Endodermal cell (in vitro differentiated cells): ENCODE results near the gene CNOT3. TPM values are rescaled to one million over a fixed set of nuclear protein-coding genes. Genes with fewer than 3 reads are reported as not detected.
A peak's percentile ranks its signal among the peaks of the same experiment; 100 is the strongest.

ENCODE experiments used
- DNase-seq: peaks from one replicate; pipeline ENCODE4 v3.0.0-alpha.2; 2017
- H3K27ac ChIP-seq: 2 replicates; pipeline ENCODE4 v1.5.1; 2013; ENCODE audit warnings: mild to moderate bottlenecking, low read depth, low read length, moderate library complexity
- H3K27me3 ChIP-seq: 2 replicates; pipeline ENCODE4 v1.6.1; 2013; ENCODE audit warnings: mild to moderate bottlenecking, low read length, moderate library complexity; ENCODE audit not compliant: insufficient read depth, control insufficient read depth, poor library complexity, severe bottlenecking
- H3K36me3 ChIP-seq: 2 replicates; pipeline ENCODE4 v1.7.0; 2013; ENCODE audit warnings: mild to moderate bottlenecking, low read length, moderate library complexity; ENCODE audit not compliant: control insufficient read depth, insufficient read depth
- H3K4me1 ChIP-seq: one replicate; pipeline ENCODE4 v1.7.0; 2013; ENCODE audit warnings: low read length; ENCODE audit not compliant: control insufficient read depth, insufficient read depth
- H3K4me3 ChIP-seq: 2 replicates; pipeline ENCODE4 v1.5.1; 2013; ENCODE audit warnings: mild to moderate bottlenecking, low read length, moderate library complexity
- H3K9ac ChIP-seq: 2 replicates; pipeline ENCODE4 v1.6.1; 2013; ENCODE audit warnings: mild to moderate bottlenecking, low read length, moderate library complexity; ENCODE audit not compliant: poor library complexity, severe bottlenecking; ENCODE audit errors: extremely low read depth
- H3K9me3 ChIP-seq: 2 replicates; pipeline ENCODE4 v1.6.1; 2013; ENCODE audit warnings: mild to moderate bottlenecking, low read length, moderate library complexity; ENCODE audit not compliant: control insufficient read depth
- H3K27ac Mint-ChIP-seq: 2 replicates; pipeline ENCODE4 v1.8.0; 2020; ENCODE audit warnings: mixed read lengths
- H3K27me3 Mint-ChIP-seq: 2 replicates; pipeline ENCODE4 v1.8.0; 2021; ENCODE audit warnings: mild to moderate bottlenecking, mixed read lengths; ENCODE audit not compliant: insufficient read depth
- H3K36me3 Mint-ChIP-seq: 2 replicates; pipeline ENCODE4 v1.8.0; 2020; ENCODE audit warnings: low read depth, mixed read lengths
- H3K4me1 Mint-ChIP-seq: 2 replicates; pipeline ENCODE4 v1.8.0; 2020; ENCODE audit warnings: mixed read lengths
- H3K4me3 Mint-ChIP-seq: 2 replicates; pipeline ENCODE4 v1.8.0; 2020; ENCODE audit warnings: mild to moderate bottlenecking, moderate library complexity, mixed read lengths
- H3K9me3 Mint-ChIP-seq: 2 replicates; pipeline ENCODE4 v1.8.0; 2020; ENCODE audit warnings: mild to moderate bottlenecking, mixed read lengths
- WGBS, 2 experiments: methylation state at CpG; one replicate each; pipeline versions ENCODE4 v1.1.5 to v1.1.7; 2013; ENCODE audit warnings: missing lambda C conversion rate in 2 of 2, mixed read lengths in 1 of 2; ENCODE audit not compliant: insufficient coverage in 1 of 2, insufficient read length in 1 of 2; 5-methylcytosine and 5-hydroxymethylcytosine counted together
- total RNA-seq, 2 donors: library from RNA; stranded (reverse); fragmentation: NEBNext Ultra II Directional in 1 of 2; extraction: Animal tissue kit (Norgen Biotek cat#: 25700) in 1 of 2; gene quantifications; 2 replicates in 1 of 2; 3 replicates in 1 of 2; pipeline ENCODE4 v1.2.1, GENCODE V29; 2021
- TF ChIP-seq, protein P1 (sequence below): fragments of 200-600 bp; sonication (generic); conservative IDR thresholded peaks from 2 replicates; pipeline ENCODE4 v1.5.0; 2021; ENCODE audit warnings: antibody characterized with exemption, mild to moderate bottlenecking

Gene CNOT3
- total RNA-seq, 2 donors from 2014 or later, result 78.9 to 82.7 TPM

DNA sequence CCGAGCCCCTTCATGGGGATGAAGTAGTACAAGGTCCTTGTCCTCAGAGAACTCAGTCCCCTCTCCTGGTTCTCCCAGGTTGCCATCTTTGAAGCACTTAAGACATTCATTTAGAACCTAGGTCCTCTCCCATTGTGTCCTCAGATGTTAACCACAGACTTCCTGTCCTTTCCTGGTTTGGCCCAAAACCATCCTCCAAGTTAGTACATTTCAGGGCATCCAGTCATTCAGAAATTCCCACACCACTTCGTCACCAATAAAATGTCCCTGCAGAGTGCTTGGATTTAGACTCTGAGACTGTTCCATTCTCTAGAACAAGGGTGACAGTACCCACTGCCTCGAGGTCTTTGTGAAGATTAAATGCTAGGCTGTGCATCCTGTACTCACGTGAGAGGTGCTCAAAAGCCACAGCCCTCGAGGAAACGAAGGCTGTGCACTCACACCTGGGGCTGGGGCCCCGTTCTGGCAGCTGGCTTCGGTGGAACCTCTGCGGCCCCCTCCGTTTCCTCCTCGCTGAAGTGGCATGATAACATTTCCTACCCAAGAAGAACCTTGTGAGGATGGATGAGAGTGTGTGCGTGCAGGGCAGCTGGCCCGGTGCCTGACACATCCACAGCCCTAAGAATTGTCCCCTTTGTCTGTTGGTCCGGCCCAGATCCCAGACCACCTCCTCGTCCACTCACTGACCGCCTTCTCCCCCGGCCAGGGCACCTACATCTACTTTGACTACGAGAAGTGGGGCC lies 17.2 kb downstream of the CNOT3 start:
- no peak for DNase-seq
- H3K36me3 ChIP-seq, result peaks cover 71% of the 10 kb centered on the region
- WGBS, 2 experiments, result 93 to 98% methylated on average over 8 to 18 of the region's 18 CpGs
- H3K27ac ChIP-seq, result no peak overlapping the region
- Mint-ChIP-seq H3K27ac (peak overlapping the region; percentile 58), H3K4me3 (no peak overlapping the region), H3K4me1 (no peaks in the 10 kb centered on the region), H3K27me3 (no peaks in the 10 kb centered on the region), H3K9me3 (no peaks in the 10 kb centered on the region), H3K36me3 (peaks cover 59% of the 10 kb centered on the region)
- TF ChIP-seq, protein P1, sequence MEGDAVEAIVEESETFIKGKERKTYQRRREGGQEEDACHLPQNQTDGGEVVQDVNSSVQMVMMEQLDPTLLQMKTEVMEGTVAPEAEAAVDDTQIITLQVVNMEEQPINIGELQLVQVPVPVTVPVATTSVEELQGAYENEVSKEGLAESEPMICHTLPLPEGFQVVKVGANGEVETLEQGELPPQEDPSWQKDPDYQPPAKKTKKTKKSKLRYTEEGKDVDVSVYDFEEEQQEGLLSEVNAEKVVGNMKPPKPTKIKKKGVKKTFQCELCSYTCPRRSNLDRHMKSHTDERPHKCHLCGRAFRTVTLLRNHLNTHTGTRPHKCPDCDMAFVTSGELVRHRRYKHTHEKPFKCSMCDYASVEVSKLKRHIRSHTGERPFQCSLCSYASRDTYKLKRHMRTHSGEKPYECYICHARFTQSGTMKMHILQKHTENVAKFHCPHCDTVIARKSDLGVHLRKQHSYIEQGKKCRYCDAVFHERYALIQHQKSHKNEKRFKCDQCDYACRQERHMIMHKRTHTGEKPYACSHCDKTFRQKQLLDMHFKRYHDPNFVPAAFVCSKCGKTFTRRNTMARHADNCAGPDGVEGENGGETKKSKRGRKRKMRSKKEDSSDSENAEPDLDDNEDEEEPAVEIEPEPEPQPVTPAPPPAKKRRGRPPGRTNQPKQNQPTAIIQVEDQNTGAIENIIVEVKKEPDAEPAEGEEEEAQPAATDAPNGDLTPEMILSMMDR, result no peak
- no peak overlapping the region for H3K9ac ChIP-seq
- H3K4me1 ChIP-seq, result no peaks in the 10 kb centered on the region
- no peaks in the 10 kb centered on the region for H3K9me3 ChIP-seq
- H3K27me3 ChIP-seq, result no peaks in the 10 kb centered on the region
- H3K4me3 ChIP-seq, result no peak overlapping the region

GRCh38 chr19:54155694-54156093 lies 18.1 kb downstream of the CNOT3 start:
- Histone ChIP-seq H3K36me3 (peaks cover 62% of the 10 kb centered on the region), H3K4me1 (no peaks in the 10 kb centered on the region), H3K9ac (no peak overlapping the region), H3K27me3 (no peaks in the 10 kb centered on the region), H3K27ac (no peak overlapping the region), H3K9me3 (no peaks in the 10 kb centered on the region), H3K4me3 (no peak overlapping the region)
- Mint-ChIP-seq H3K4me3 (no peak overlapping the region), H3K9me3 (no peaks in the 10 kb centered on the region), H3K36me3 (peaks cover 53% of the 10 kb centered on the region), H3K27me3 (no peaks in the 10 kb centered on the region), H3K27ac (no peak overlapping the region), H3K4me1 (peaks cover 3% of the 10 kb centered on the region)
- peak; percentile 62 for DNase-seq
- TF ChIP-seq, protein P1, result peak; percentile 55
- 94 to 96% methylated on average over 10 to 19 of the region's 19 CpGs for WGBS, 2 experiments

DNA sequence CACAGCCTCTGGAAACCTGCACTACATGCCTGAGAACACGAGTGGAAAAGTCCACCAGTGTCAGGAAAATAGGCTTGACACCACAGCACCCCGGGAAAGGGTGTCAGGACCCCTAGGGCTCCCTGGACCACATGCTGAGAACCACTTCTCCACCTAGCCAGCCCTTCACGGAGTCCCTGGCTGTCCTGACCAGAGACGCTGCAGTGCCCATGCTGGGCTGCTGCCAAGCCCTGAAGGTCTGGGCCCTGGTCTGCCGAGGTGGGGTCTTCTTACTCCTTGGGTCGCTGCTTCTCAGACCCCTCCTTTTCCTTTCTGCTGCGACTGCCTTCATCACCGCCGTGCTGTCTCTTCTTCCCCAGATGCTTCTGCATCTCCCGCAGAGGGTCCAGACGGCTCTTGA lies 18.9 kb downstream of the CNOT3 start:
- Histone ChIP-seq H3K27ac (no peak overlapping the region), H3K9ac (no peak overlapping the region), H3K36me3 (peaks cover 54% of the 10 kb centered on the region), H3K4me1 (no peaks in the 10 kb centered on the region), H3K4me3 (no peak overlapping the region), H3K9me3 (no peaks in the 10 kb centered on the region), H3K27me3 (no peaks in the 10 kb centered on the region)
- TF ChIP-seq, protein P1, result no peak
- Mint-ChIP-seq H3K4me1 (peaks cover 7% of the 10 kb centered on the region), H3K9me3 (no peaks in the 10 kb centered on the region), H3K4me3 (no peak overlapping the region), H3K27ac (no peak overlapping the region), H3K36me3 (peaks cover 47% of the 10 kb centered on the region), H3K27me3 (no peaks in the 10 kb centered on the region)
- DNase-seq, result no peak
- 93% methylated on average over 9 to 11 of the region's 11 CpGs for WGBS, 2 experiments
